ENCODE results near the gene TSPYL2. TPM values are rescaled to one million over a fixed set of nuclear protein-coding genes. Genes with fewer than 3 reads are reported as not detected.

Gene TSPYL2
- total RNA-seq, 4 donors from 2014 or later = 15.7 to 41.6 (median 23.1) TPM

GRCh38 chrX:53055244-53055849 is 26.8 kb upstream of the TSPYL2 start:
- Histone ChIP-seq H3K36me3 (no peaks in the 10 kb centered on the region), H3K4me1 (no peaks in the 10 kb centered on the region), H3K4me3 (no peak overlapping the region), H3K27ac (no peak overlapping the region), H3K27me3 (no peaks in the 10 kb centered on the region), H3K9me3 (no peaks in the 10 kb centered on the region)
- in situ Hi-C loops (cut with MboI; ENCODE audit: low pct_ligation_motif_present in 1 of 4, low pct_unique_long_range_greater_than_20kb in 1 of 4, low sequenced_read_pairs in 3 of 4) (no loop called here), intact Hi-C loops (cut with DNase I; ENCODE audit: low total_unique reads) (no loop called here)
- 76 to 82% methylated on average over 6 of the region's 6 CpGs for WGBS, 2 donors (ENCODE audit: low coverage in 1 of 2)
- no peak for TF ChIP-seq POLR2AphosphoS5 (IDR thresholded peaks at IDR 0.05)
- no peak for TF ChIP-seq EP300 (IDR thresholded peaks at IDR 0.05; ENCODE audit: low read depth)
- no peak for TF ChIP-seq CTCF (IDR thresholded peaks at IDR 0.05)
- TF ChIP-seq POLR2A (IDR thresholded peaks at IDR 0.05) = no peak
- no peak for DNase-seq

- WGBS, 2 donors (ENCODE audit: low coverage in 1 of 2) = 86% methylated on average over 5 of the region's 5 CpGs; no CpG with 5 or more reads in 1 of the 2 donors
- Histone ChIP-seq H3K4me1 (no peaks in the 10 kb centered on the region), H3K9me3 (no peaks in the 10 kb centered on the region), H3K27ac (no peak overlapping the region), H3K4me3 (no peak overlapping the region), H3K27me3 (no peaks in the 10 kb centered on the region), H3K36me3 (no peaks in the 10 kb centered on the region)
- no peak for DNase-seq
- no peak for TF ChIP-seq EP300 (IDR thresholded peaks at IDR 0.05; ENCODE audit: low read depth)
- TF ChIP-seq POLR2A (IDR thresholded peaks at IDR 0.05) = no peak
- no peak for TF ChIP-seq CTCF (IDR thresholded peaks at IDR 0.05)
- no peak for TF ChIP-seq POLR2AphosphoS5 (IDR thresholded peaks at IDR 0.05)
- in situ Hi-C loops (cut with MboI; ENCODE audit: low pct_ligation_motif_present in 1 of 4, low pct_unique_long_range_greater_than_20kb in 1 of 4, low sequenced_read_pairs in 3 of 4) = no loop called here
- intact Hi-C loops (cut with DNase I; ENCODE audit: low total_unique reads) = no loop called here
These were observed 25.9 kb upstream of the TSPYL2 start for GRCh38 chrX:53056292-53056691.

DNA sequence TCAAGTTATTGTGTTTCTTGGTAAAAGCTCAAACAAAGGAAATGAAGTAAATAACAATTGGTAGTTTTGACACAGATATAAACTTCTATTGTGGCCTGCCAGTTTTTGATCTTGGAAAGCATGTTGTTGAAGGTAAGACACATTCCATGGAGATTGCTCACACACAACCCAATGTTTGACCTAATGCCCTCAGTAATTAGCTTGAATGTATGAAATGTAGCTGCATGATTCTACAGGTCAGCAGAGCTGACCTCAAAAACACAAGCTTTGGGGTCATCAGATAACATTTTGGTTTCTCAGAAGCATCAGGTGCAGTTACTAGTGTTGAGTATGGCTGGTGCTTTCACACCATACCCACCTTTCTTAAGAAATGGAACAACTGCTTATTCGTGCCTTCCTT is 17.1 kb upstream of the TSPYL2 start:
- 56% methylated on average over 1 of the region's 1 CpG; no CpG with 5 or more reads in 1 of the 2 donors for WGBS, 2 donors (ENCODE audit: low coverage in 1 of 2)
- H3K4me3 ChIP-seq = no peak overlapping the region
- no peak for TF ChIP-seq CTCF (IDR thresholded peaks at IDR 0.05)
- TF ChIP-seq EP300 (IDR thresholded peaks at IDR 0.05; ENCODE audit: low read depth) = no peak
- no peak for TF ChIP-seq POLR2A (IDR thresholded peaks at IDR 0.05)
- no peak for TF ChIP-seq POLR2AphosphoS5 (IDR thresholded peaks at IDR 0.05)
- H3K36me3 ChIP-seq = no peaks in the 10 kb centered on the region
- H3K27ac ChIP-seq = no peak overlapping the region
- no peaks in the 10 kb centered on the region for H3K9me3 ChIP-seq
- no peaks in the 10 kb centered on the region for H3K27me3 ChIP-seq
- no peak for DNase-seq
- H3K4me1 ChIP-seq = no peaks in the 10 kb centered on the region
- in situ Hi-C loops (cut with MboI; ENCODE audit: low pct_ligation_motif_present in 1 of 4, low pct_unique_long_range_greater_than_20kb in 1 of 4, low sequenced_read_pairs in 3 of 4) (no loop called here), intact Hi-C loops (cut with DNase I; ENCODE audit: low total_unique reads) (no loop called here)

DNA sequence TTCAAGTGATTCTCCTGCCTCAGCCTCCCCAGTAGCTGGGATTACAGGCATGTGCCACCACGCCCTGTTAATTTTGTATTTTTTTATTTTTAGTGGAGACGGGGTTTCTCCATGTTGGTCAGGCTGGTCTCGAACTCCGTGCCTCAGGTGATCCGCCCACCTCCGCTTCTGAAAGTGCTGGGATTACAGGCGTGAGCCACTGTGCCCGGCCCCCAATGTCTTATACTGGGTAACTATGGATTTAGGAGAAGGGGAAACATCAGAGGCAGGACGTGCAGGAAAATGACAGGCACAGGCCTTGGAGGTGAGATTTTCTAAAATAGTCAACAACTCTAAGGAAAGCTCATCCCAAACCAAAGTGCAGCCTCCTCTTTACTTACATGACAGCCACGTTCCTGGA is 11.1 kb upstream of the TSPYL2 start:
- H3K9me3 ChIP-seq = no peaks in the 10 kb centered on the region
- no peaks in the 10 kb centered on the region for H3K36me3 ChIP-seq
- peaks cover 0 to 6% (median 0%) of the 10 kb centered on the region in 4 donors for H3K4me1 ChIP-seq
- DNase-seq = no peak
- TF ChIP-seq EP300 (IDR thresholded peaks at IDR 0.05; ENCODE audit: low read depth) (no peak), CTCF (IDR thresholded peaks at IDR 0.05) (no peak), POLR2A (IDR thresholded peaks at IDR 0.05) (no peak), POLR2AphosphoS5 (IDR thresholded peaks at IDR 0.05) (no peak)
- H3K4me3 ChIP-seq = no peak overlapping the region
- intact Hi-C loops (cut with DNase I; ENCODE audit: low total_unique reads) = no loop called here
- no peaks in the 10 kb centered on the region for H3K27me3 ChIP-seq
- 59 to 65% methylated on average over 4 to 10 of the region's 10 CpGs for WGBS, 2 donors (ENCODE audit: low coverage in 1 of 2)
- peak overlapping the region in 1 of 4 donors; percentile 25 for H3K27ac ChIP-seq
- in situ Hi-C loops (cut with MboI; ENCODE audit: low pct_ligation_motif_present in 1 of 4, low pct_unique_long_range_greater_than_20kb in 1 of 4, low sequenced_read_pairs in 3 of 4) = no loop called here

Measured in transverse colon (tissue), 4 donors.